KOPT-K1 (cell line): ENCODE measurements around the gene MAP1LC3C.

Experiments used
- H3K27ac ChIP-seq: fragments of 200-600 bp; sonication (generic); 2 replicates; pipeline ENCODE4 v1.5.1; 2016; ENCODE audit warnings: antibody characterized with exemption, mild to moderate bottlenecking, low read depth, low read length; ENCODE audit not compliant: poor library complexity, severe bottlenecking
- H3K36me3 ChIP-seq: fragments of 200-600 bp; sonication (generic); 2 replicates; pipeline ENCODE4 v1.5.1; 2017; ENCODE audit warnings: antibody characterized with exemption, mild to moderate bottlenecking, low read length, moderate library complexity; ENCODE audit not compliant: insufficient read depth
- H3K9me3 ChIP-seq: fragments of 200-600 bp; sonication (generic); 2 replicates; pipeline ENCODE4 v1.5.1; 2017; ENCODE audit warnings: antibody characterized with exemption, low read length, mild to moderate bottlenecking; ENCODE audit not compliant: insufficient read depth, poor library complexity, severe bottlenecking

MAP1LC3C gene

DNA sequence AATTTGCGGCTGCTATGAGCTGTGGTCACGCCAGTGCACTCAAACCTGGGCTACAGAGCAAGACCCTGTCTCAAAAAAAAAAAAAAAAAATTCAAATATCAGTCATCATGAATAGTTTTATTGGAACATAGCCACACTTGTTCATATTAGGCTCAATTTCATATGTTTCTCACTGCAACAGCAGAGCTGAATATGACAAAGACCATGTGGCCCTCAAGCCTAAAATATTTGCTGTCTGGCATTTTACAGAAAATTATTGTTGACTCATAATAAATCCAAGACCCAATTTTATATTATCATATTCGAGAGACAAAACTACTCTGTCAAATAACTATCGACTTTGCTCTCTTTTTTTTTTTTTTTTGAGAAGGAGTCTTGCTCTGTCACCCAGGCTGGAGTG, 30.3 kb downstream of the MAP1LC3C start:
- H3K36me3 ChIP-seq, result no peaks in the 10 kb centered on the region
- H3K27ac ChIP-seq, result no peak overlapping the region
- no peaks in the 10 kb centered on the region for H3K9me3 ChIP-seq

DNA sequence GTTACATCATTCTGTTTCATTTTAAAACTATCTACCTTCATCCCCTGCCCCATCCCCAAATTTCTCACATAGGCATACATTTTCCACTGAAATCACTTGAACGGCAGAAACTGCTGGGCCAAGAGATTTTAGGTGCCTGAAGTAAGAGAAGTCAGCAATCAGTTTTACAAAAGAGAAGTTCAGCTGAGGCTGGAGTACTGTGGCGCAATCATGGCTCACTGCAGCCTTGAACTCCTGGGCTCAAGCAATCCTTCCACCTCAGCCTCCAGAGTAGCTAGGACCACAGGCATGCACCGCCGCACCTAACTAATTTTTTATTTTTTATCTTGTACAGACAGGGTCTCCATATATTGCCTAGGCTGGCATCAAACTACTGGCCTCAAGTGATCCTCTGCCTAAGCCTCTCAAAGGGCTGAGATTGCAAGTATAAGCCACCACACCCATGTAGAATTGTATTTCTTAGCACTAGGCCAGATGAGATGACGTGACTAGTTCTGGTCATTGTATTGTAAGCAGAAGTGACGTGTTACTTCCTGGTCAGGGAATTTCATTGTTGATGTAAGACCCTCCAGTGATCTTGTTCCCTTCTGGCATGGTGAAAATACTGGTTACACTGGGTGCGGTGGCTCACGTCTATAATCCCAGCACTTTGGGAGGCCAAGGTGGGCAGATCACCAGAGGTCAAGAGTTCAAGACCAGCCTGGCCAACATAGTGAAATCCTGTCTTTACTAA, 34.2 kb downstream of the MAP1LC3C start:
- Histone ChIP-seq H3K9me3 (no peaks in the 10 kb centered on the region), H3K27ac (no peak overlapping the region), H3K36me3 (no peaks in the 10 kb centered on the region)

DNA sequence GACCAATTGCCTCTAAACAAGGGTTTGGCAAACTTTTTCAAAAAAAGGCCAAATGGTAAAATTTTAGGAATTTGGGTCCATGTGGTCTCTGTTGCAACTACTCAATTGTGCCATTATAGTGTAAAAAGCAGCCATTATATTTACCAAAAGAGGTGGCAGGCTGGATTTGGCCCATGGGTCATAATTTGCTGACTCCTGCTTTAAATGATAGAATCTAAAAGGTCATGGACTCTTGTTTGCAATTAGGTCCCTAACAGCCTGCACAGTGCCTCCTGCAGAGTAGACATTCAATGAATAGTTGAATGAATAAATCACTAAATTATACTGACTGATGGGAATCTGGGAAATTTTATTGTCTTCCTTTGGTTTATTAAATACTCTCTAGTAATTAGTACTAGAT, 35.2 kb downstream of the MAP1LC3C start:
- Histone ChIP-seq H3K27ac (no peak overlapping the region), H3K36me3 (no peaks in the 10 kb centered on the region), H3K9me3 (no peaks in the 10 kb centered on the region)

- Histone ChIP-seq H3K27ac (no peak overlapping the region), H3K36me3 (no peaks in the 10 kb centered on the region), H3K9me3 (no peaks in the 10 kb centered on the region)
Observed at GRCh38 chr1:241962153-241962552, 36.7 kb downstream of the MAP1LC3C start.

- no peaks in the 10 kb centered on the region for H3K36me3 ChIP-seq
- no peak within 1 kb of the TSS for H3K27ac ChIP-seq
- no peaks in the 10 kb centered on the region for H3K9me3 ChIP-seq
Observed at GRCh38 chr1:241957692-241958494, 41.0 kb downstream of the MAP1LC3C start, which contains the start of gene BECN2. BECN2 (plus strand) TSS chr1:241957767; CDS start chr1:241957767, 0 bp downstream.

DNA sequence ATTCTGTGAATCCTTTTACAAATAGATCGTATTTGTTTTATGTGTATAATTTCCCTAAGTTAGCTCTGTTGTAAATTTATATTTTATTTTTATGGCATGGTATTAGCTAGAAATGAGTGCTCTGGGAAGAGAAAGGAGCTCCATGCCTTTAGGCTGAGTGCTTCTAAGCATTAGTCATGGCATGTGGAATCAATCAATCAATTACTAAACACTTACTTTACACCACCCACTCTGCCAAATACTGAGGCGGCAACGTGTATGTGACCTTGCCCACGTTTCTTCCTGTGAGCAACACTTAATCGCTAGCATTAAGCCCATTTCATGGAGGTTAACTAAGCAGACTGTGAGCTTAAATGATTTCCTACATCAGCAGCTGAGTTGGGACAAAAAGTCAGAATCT, 48.5 kb downstream of the MAP1LC3C start:
- no peaks in the 10 kb centered on the region for H3K9me3 ChIP-seq
- H3K36me3 ChIP-seq, result no peaks in the 10 kb centered on the region
- H3K27ac ChIP-seq, result no peak overlapping the region

DNA sequence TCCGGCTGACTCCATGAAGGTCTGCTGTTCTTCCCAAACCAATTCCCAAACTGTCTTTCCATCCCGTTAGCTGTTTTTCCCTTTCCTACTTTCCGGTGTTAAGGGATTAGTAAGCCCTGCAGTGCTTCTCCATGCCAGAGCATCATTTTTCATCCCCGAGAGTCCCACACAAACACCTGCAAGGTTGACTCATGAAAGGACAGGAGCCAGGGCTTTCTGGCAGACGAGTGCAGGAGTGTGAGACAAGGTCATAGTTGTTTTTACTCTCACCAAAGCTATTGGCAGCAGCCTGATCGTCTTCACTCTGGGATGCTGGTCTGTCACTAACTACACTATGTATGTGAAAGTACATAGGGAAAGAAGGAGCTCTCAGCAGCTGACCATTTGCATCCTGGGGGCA, 51.5 kb downstream of the MAP1LC3C start:
- no peaks in the 10 kb centered on the region for H3K9me3 ChIP-seq
- no peaks in the 10 kb centered on the region for H3K36me3 ChIP-seq
- no peak overlapping the region for H3K27ac ChIP-seq
